ENCODE data around the gene SLC2A4RG.

SLC2A4RG gene

DNA sequence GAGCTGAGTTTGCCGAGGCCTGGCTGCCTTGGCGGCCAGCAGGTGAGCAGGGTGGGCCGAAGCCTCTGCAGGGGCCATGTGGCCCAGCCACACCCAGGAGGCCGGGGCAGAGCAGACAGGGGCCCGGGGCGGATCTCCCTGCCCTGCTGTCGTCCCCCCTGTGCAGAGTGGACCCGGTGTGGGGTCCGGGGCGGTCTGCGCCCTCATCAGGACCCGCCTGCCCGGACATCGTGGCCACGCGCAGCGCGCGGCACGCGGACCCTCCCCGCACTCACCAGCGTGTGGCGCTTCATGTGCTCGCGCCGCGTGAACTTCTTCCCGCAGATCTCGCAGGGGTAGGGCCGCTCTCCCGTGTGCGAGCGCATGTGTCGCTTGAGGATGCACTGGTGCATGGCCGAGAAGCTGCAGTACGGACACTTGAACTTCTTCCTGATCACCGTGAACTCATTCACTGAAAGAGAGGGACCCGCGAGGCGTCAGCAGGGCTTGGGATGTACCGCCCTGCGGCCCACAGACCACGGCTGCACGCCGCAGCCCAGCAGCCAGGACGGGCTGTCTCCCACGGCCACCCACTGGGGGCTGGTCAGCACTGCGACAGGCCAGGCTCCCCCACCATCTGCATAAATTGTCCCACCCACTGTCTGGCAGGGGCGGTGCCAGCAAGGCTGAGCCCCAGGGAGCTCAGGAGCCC, 13.0 kb downstream of the SLC2A4RG start:
- POLR2A ChIA-PET (ENCODE audit: low non-redundant PET) = no interaction called here
- no peak overlapping the region for H3K27ac ChIP-seq
- CTCF ChIA-PET = no interaction called here
- no peak for DNase-seq (ENCODE audit: low spot score)
- no peak for TF ChIP-seq CTCF (conservative IDR thresholded peaks at IDR 0.05; ENCODE audit: low read depth)

GRCh38 chr20:63753381-63753780, 13.8 kb downstream of the SLC2A4RG start:
- ChIA-PET CTCF (interaction anchor here (0.6 kb wide), 1 partner anchor 21 kb away, joined by 3 read pairs; no protein-coding TSS in a partner anchor), POLR2A (ENCODE audit: low non-redundant PET) (no interaction called here)
- no peak overlapping the region for H3K27ac ChIP-seq
- no peak for DNase-seq (ENCODE audit: low spot score)
- no peak for TF ChIP-seq CTCF (conservative IDR thresholded peaks at IDR 0.05; ENCODE audit: low read depth)

DNA sequence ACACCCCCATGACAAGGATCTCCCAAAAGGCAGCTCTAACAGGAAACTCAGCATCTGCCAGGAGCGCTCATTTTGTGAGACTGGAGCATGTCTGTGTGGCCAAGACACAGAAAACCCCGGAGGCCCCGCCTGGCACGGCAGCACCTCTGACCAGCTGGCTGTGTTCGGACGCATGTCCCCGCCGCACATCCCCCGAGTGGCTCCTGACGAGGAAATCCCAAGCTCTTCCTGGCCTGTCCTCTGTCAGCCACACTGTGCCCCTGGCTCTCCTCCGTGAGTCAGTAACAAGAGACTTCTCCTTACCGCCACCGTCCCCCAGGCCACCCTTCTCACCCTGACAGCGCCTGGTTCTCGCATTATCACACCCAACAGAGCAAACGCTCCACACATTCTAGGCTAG, 14.4 kb downstream of the SLC2A4RG start:
- TF ChIP-seq CTCF (conservative IDR thresholded peaks at IDR 0.05; ENCODE audit: low read depth) = no peak
- ChIA-PET CTCF (interaction anchor here (0.6 kb wide), 2 partner anchors 21 to 32 kb away, joined by 3 to 4 read pairs; no protein-coding TSS in a partner anchor), POLR2A (ENCODE audit: low non-redundant PET) (no interaction called here)
- no peak overlapping the region for H3K27ac ChIP-seq
- no peak for DNase-seq (ENCODE audit: low spot score)

GRCh38 chr20:63755933-63756647, 16.5 kb downstream of the SLC2A4RG start:
- no peak for DNase-seq (ENCODE audit: low spot score)
- CTCF ChIA-PET = interaction anchor here (0.7 to 0.9 kb wide), 2 partner anchors 30 to 328 kb away, joined by 3 read pairs; partner anchors contain the start of gene LKAAEAR1
- no peak for TF ChIP-seq CTCF (conservative IDR thresholded peaks at IDR 0.05; ENCODE audit: low read depth)
- POLR2A ChIA-PET (ENCODE audit: low non-redundant PET) = no interaction called here
- no peak overlapping the region for H3K27ac ChIP-seq

DNA sequence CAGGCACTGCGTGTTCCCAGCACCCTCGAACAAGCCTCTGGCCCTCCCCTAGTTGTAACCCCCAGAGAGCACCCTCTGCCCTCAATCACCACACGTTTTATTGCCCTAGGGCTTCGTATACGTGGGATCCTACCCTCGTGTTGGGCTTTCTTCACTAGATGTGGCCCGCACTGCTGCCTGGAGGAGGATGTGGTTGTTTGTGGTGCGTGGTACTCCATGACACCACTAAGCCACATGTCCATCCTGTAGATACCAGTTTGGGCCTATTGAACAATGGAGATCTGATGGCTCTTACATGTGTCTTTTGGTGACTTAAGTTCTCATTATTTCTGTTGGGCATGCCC, 17.0 kb downstream of the SLC2A4RG start:
- no peak for TF ChIP-seq CTCF (conservative IDR thresholded peaks at IDR 0.05; ENCODE audit: low read depth)
- H3K27ac ChIP-seq = no peak overlapping the region
- ChIA-PET POLR2A (ENCODE audit: low non-redundant PET) (no interaction called here), CTCF (no interaction called here)
- DNase-seq (ENCODE audit: low spot score) = no peak

DNA sequence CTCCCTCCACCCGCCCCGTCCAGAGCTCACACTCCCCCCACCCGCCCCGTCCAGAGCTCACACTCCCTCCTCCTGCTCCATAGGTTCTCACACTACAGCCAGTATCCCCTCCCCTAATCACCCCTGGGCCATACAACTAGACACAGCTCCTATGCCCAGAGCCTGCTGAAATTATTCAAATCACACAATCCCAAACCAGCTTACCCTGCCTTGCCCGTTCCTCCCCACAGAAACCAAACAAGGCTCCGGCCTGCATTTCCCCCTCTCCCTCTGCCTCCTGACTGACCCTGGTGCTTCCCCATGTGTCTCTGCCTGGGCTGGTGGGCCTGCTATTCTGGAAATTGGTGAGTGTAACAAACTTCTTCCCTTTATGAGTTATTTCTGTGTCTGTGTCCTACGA, 18.6 kb downstream of the SLC2A4RG start:
- ChIA-PET POLR2A (ENCODE audit: low non-redundant PET) (interaction anchor here (0.6 kb wide), 1 partner anchor 103 kb away, joined by 4 read pairs; the partner anchor contains the start of gene ABHD16B), CTCF (interaction anchor here (0.8 kb wide), 1 partner anchor 28 kb away, joined by 3 read pairs; no protein-coding TSS in a partner anchor)
- no peak for TF ChIP-seq CTCF (conservative IDR thresholded peaks at IDR 0.05; ENCODE audit: low read depth)
- DNase-seq (ENCODE audit: low spot score) = no peak
- no peak overlapping the region for H3K27ac ChIP-seq

All from RWPE1 (cell line).